Measurements from ENCODE around the gene LGALS9C.
"Not testable (repeated sequence)": the region's sequence is repeated elsewhere in the genome, so short reads cannot be mapped to it uniquely, and the experiment has no call there.

GRCh38 chr17:18468472-18469171 lies 8.0 kb upstream of the LGALS9C start:
- not testable (repeated sequence) for TF ChIP-seq CTCF (conservative IDR thresholded peaks at IDR 0.05); EZH2 (IDR thresholded peaks at IDR 0.05; ENCODE audit: low read depth)

All from PC-9 (cell line).